Trophoblast cell (in vitro differentiated cells and primary cell): ENCODE data around the gene PEA15.

Experiments
- DNase-seq, 2 donors: peaks; one replicate each; pipeline ENCODE4 v3.0.0-alpha.2; 2016
- H2AFZ ChIP-seq: 2 replicates; pipeline ENCODE4 v1.6.1; 2013; ENCODE audit warnings: low read length, moderate library complexity, mild to moderate bottlenecking; ENCODE audit not compliant: insufficient read depth, poor library complexity
- H2AK5ac ChIP-seq: 2 replicates; pipeline ENCODE4 v1.6.1; 2013; ENCODE audit warnings: mild to moderate bottlenecking, low read length
- H2BK120ac ChIP-seq: 2 replicates; pipeline ENCODE4 v1.6.1; 2013; ENCODE audit warnings: low read length, mild to moderate bottlenecking, moderate library complexity; ENCODE audit not compliant: insufficient read depth, poor library complexity
- H2BK12ac ChIP-seq: 2 replicates; pipeline ENCODE4 v1.6.1; 2013; ENCODE audit warnings: mild to moderate bottlenecking, low read length, moderate library complexity
- H2BK5ac ChIP-seq: 2 replicates; pipeline ENCODE4 v1.6.1; 2013; ENCODE audit warnings: low read length, low read depth, moderate library complexity, mild to moderate bottlenecking; ENCODE audit not compliant: poor library complexity
- H3K14ac ChIP-seq: 2 replicates; pipeline ENCODE4 v1.6.1; 2013; ENCODE audit warnings: mild to moderate bottlenecking, low read length
- H3K18ac ChIP-seq: 2 replicates; pipeline ENCODE4 v1.6.1; 2013; ENCODE audit warnings: mild to moderate bottlenecking, low read length
- H3K23ac ChIP-seq: 2 replicates; pipeline ENCODE4 v1.6.1; 2013; ENCODE audit warnings: low read length
- H3K27ac ChIP-seq: 2 replicates; pipeline ENCODE4 v1.5.1; 2013; ENCODE audit warnings: low read depth, mild to moderate bottlenecking, inconsistent platforms, low read length, moderate library complexity
- H3K27me3 ChIP-seq: 2 replicates; pipeline ENCODE4 v1.6.1; 2013; ENCODE audit warnings: inconsistent platforms, mild to moderate bottlenecking, low read length, moderate library complexity; ENCODE audit not compliant: insufficient read depth
- H3K36me3 ChIP-seq, 2 experiments: 1 replicate in 1 of 2; 2 replicates in 1 of 2; pipeline ENCODE4 v1.6.1; 2013; ENCODE audit warnings: low read length in 2 of 2, mild to moderate bottlenecking in 2 of 2, moderate library complexity in 1 of 2; ENCODE audit not compliant: insufficient read depth in 2 of 2, control insufficient read depth in 1 of 2
- H3K4ac ChIP-seq: 2 replicates; pipeline ENCODE4 v1.6.1; 2013; ENCODE audit warnings: low read depth, mild to moderate bottlenecking, low read length, moderate library complexity
- H3K4me1 ChIP-seq, 2 experiments: 1 replicate in 1 of 2; 2 replicates in 1 of 2; pipeline ENCODE4 v1.6.1; 2013; ENCODE audit warnings: low read length in 2 of 2, mild to moderate bottlenecking in 2 of 2, moderate library complexity in 1 of 2; ENCODE audit not compliant: insufficient read depth in 2 of 2, control insufficient read depth in 1 of 2
- H3K4me2 ChIP-seq: 2 replicates; pipeline ENCODE4 v1.6.1; 2013; ENCODE audit warnings: inconsistent platforms, mild to moderate bottlenecking, low read length, moderate library complexity
- H3K4me3 ChIP-seq: 2 replicates; pipeline ENCODE4 v1.5.1; 2013; ENCODE audit warnings: mild to moderate bottlenecking, low read depth, low read length, inconsistent platforms
- H3K79me1 ChIP-seq: one replicate; pipeline ENCODE4 v1.6.1; 2013; ENCODE audit warnings: low read length
- H3K79me2 ChIP-seq: 2 replicates; pipeline ENCODE4 v1.6.1; 2013; ENCODE audit warnings: low read length, mild to moderate bottlenecking; ENCODE audit not compliant: control insufficient read depth, insufficient read depth, poor library complexity
- H3K9ac ChIP-seq: 2 replicates; pipeline ENCODE4 v1.6.1; 2013; ENCODE audit warnings: mild to moderate bottlenecking, low read length
- H3K9me3 ChIP-seq: 2 replicates; pipeline ENCODE4 v1.6.1; 2013; ENCODE audit warnings: low read depth, mild to moderate bottlenecking, control low read depth, inconsistent platforms, low read length; ENCODE audit not compliant: insufficient read depth
- H4K12ac ChIP-seq: 2 replicates; pipeline ENCODE4 v1.6.1; 2013; ENCODE audit warnings: low read depth, mild to moderate bottlenecking, low read length, moderate library complexity
- H4K8ac ChIP-seq: 2 replicates; pipeline ENCODE4 v1.6.1; 2013; ENCODE audit warnings: low read depth, mild to moderate bottlenecking, low read length, moderate library complexity
- H4K91ac ChIP-seq: one replicate; pipeline ENCODE4 v1.6.1; 2013; ENCODE audit warnings: low read depth, mild to moderate bottlenecking, low read length, moderate library complexity
- WGBS: extraction: QIAGEN DNeasy Blood & Tissue Kit; methylation state at CpG from one replicate; pipeline ENCODE4 v1.1.7; 2013; ENCODE audit warnings: missing lambda C conversion rate; ENCODE audit not compliant: insufficient read length, insufficient coverage; ENCODE audit errors: extremely low coverage; 5-methylcytosine and 5-hydroxymethylcytosine counted together

PEA15 gene

GRCh38 chr1:160187407-160187806, 17.8 kb upstream of the PEA15 start:
- peaks cover 2% of the 10 kb centered on the region for H3K79me1 ChIP-seq
- no CpG with 5 or more reads among the region's 7 CpGs for WGBS
- H3K14ac ChIP-seq = no peak overlapping the region
- no peaks in the 10 kb centered on the region for H3K36me3 ChIP-seq
- no peak overlapping the region for H3K27ac ChIP-seq
- H4K12ac ChIP-seq = no peak overlapping the region
- no peak overlapping the region for H3K9ac ChIP-seq
- no peak overlapping the region for H3K4ac ChIP-seq
- no peak overlapping the region for H2BK5ac ChIP-seq
- no peak overlapping the region for H4K91ac ChIP-seq
- H3K23ac ChIP-seq = no peak overlapping the region
- H3K9me3 ChIP-seq = no peaks in the 10 kb centered on the region
- peaks cover 6% of the 10 kb centered on the region in 2 experiments for H3K4me1 ChIP-seq
- no peak overlapping the region for H3K18ac ChIP-seq
- no peak overlapping the region for H2BK120ac ChIP-seq
- no peak for DNase-seq
- no peaks in the 10 kb centered on the region for H3K79me2 ChIP-seq
- no peak overlapping the region for H4K8ac ChIP-seq
- no peak overlapping the region for H3K4me3 ChIP-seq
- H2AK5ac ChIP-seq = no peak overlapping the region
- no peak overlapping the region for H2AFZ ChIP-seq
- no peak overlapping the region for H2BK12ac ChIP-seq
- no peaks in the 10 kb centered on the region for H3K27me3 ChIP-seq
- H3K4me2 ChIP-seq = no peak overlapping the region

GRCh38 chr1:160188341-160188740, 16.8 kb upstream of the PEA15 start:
- Histone ChIP-seq H2AK5ac (no peak overlapping the region), H4K91ac (no peak overlapping the region), H2BK120ac (no peak overlapping the region), H3K9me3 (no peaks in the 10 kb centered on the region), H2BK5ac (no peak overlapping the region), H3K23ac (no peak overlapping the region), H4K12ac (no peak overlapping the region), H3K27me3 (no peaks in the 10 kb centered on the region), H3K4me2 (no peak overlapping the region), H2BK12ac (peak overlapping the region; percentile 7), H3K14ac (no peak overlapping the region), H4K8ac (no peak overlapping the region), H2AFZ (no peak overlapping the region), H3K9ac (no peak overlapping the region), H3K79me1 (peaks cover 2% of the 10 kb centered on the region), H3K4me1 (peaks cover 7 to 8% of the 10 kb centered on the region in 2 experiments), H3K79me2 (no peaks in the 10 kb centered on the region), H3K18ac (no peak overlapping the region), H3K4ac (no peak overlapping the region), H3K36me3 (no peaks in the 10 kb centered on the region), H3K4me3 (no peak overlapping the region), H3K27ac (no peak overlapping the region)
- no peak for DNase-seq
- WGBS = no CpG with 5 or more reads among the region's 7 CpGs

GRCh38 chr1:160189649-160190625, 15.2 kb upstream of the PEA15 start, which contains the start of gene CASQ1:
CASQ1 (plus strand) TSS chr1:160190575; CDS start chr1:160190752, 177 bp downstream.
- H3K79me2 ChIP-seq = no peaks in the 10 kb centered on the region
- no peak within 1 kb of the TSS for H3K14ac ChIP-seq
- H3K4me3 ChIP-seq = no peak within 1 kb of the TSS
- DNase-seq = no peak
- peaks cover 8 to 10% of the 10 kb centered on the region in 2 experiments for H3K4me1 ChIP-seq
- H2AK5ac ChIP-seq = no peak within 1 kb of the TSS
- H3K79me1 ChIP-seq = peaks cover 2% of the 10 kb centered on the region
- WGBS = no CpG with 5 or more reads among the region's 15 CpGs
- H4K12ac ChIP-seq = no peak within 1 kb of the TSS
- no peak within 1 kb of the TSS for H3K4ac ChIP-seq
- H2AFZ ChIP-seq = no peak within 1 kb of the TSS
- no peak within 1 kb of the TSS for H4K91ac ChIP-seq
- H3K9ac ChIP-seq = no peak within 1 kb of the TSS
- no peak within 1 kb of the TSS for H2BK12ac ChIP-seq
- peaks cover 0 to 7% of the 10 kb centered on the region in 2 experiments for H3K36me3 ChIP-seq
- H3K4me2 ChIP-seq = no peak within 1 kb of the TSS
- H4K8ac ChIP-seq = no peak within 1 kb of the TSS
- H3K9me3 ChIP-seq = peaks cover 12% of the 10 kb centered on the region
- H2BK5ac ChIP-seq = no peak within 1 kb of the TSS
- H2BK120ac ChIP-seq = no peak within 1 kb of the TSS
- no peak within 1 kb of the TSS for H3K23ac ChIP-seq
- no peaks in the 10 kb centered on the region for H3K27me3 ChIP-seq
- no peak within 1 kb of the TSS for H3K18ac ChIP-seq
- no peak within 1 kb of the TSS for H3K27ac ChIP-seq

- H3K4me2 ChIP-seq = no peak overlapping the region
- H4K12ac ChIP-seq = no peak overlapping the region
- H3K79me2 ChIP-seq = no peaks in the 10 kb centered on the region
- no peak overlapping the region for H3K4ac ChIP-seq
- peaks cover 0 to 7% of the 10 kb centered on the region in 2 experiments for H3K36me3 ChIP-seq
- no CpG with 5 or more reads among the region's 3 CpGs for WGBS
- DNase-seq = no peak
- H2AK5ac ChIP-seq = no peak overlapping the region
- peaks cover 8 to 10% of the 10 kb centered on the region in 2 experiments for H3K4me1 ChIP-seq
- H2BK12ac ChIP-seq = no peak overlapping the region
- peaks cover 12% of the 10 kb centered on the region for H3K9me3 ChIP-seq
- H3K23ac ChIP-seq = no peak overlapping the region
- no peak overlapping the region for H3K14ac ChIP-seq
- no peak overlapping the region for H2BK120ac ChIP-seq
- H3K27ac ChIP-seq = no peak overlapping the region
- no peak overlapping the region for H3K4me3 ChIP-seq
- no peak overlapping the region for H2BK5ac ChIP-seq
- H3K18ac ChIP-seq = no peak overlapping the region
- peaks cover 2% of the 10 kb centered on the region for H3K79me1 ChIP-seq
- H3K9ac ChIP-seq = peak overlapping the region; percentile 51
- H2AFZ ChIP-seq = no peak overlapping the region
- H4K91ac ChIP-seq = no peak overlapping the region
- no peak overlapping the region for H4K8ac ChIP-seq
- H3K27me3 ChIP-seq = no peaks in the 10 kb centered on the region
These were observed 13.4 kb upstream of the PEA15 start for GRCh38 chr1:160191756-160192155.
